ENCODE results near the gene ZNF407. TPM values are rescaled to one million over a fixed set of nuclear protein-coding genes. Genes with fewer than 3 reads are reported as not detected.
A peak's percentile ranks its signal among the peaks of the same experiment; 100 is the strongest.

The ZNF407 gene
- total RNA-seq, 1 experiment from 2014 or later: 15.2 TPM

DNA sequence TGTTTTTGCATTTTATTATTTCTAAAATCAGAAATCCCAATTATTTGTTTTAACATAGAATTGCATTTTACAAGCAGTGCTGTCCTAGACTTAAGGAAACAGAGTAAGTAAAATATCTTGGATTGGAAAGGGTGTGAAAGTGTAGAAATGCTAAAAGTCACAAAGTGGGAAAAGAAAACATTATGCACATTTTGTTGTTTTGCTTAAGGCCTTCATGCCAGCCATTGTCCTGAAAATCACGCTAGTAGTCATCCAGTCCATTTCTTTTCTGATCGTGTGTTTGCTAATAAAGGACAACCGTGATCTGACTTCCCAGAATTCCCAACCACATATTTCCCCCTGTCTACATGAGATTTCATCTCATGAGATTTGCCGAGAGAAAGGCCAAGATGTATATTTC, 412.2 kb downstream of the ZNF407 start:
- Histone ChIP-seq H3K4me3 (no peak overlapping the region), H3K27me3 (replicated peaks) (no peaks in the 10 kb centered on the region), H3K27ac (no peak overlapping the region), H3K9me3 (replicated peaks) (no peaks in the 10 kb centered on the region), H3K4me1 (replicated peaks) (no peaks in the 10 kb centered on the region), H3K36me3 (no peaks in the 10 kb centered on the region)
- DNase-seq (ENCODE audit: low read depth in 1 of 2, low spot score in 2 of 2): no peak

DNA sequence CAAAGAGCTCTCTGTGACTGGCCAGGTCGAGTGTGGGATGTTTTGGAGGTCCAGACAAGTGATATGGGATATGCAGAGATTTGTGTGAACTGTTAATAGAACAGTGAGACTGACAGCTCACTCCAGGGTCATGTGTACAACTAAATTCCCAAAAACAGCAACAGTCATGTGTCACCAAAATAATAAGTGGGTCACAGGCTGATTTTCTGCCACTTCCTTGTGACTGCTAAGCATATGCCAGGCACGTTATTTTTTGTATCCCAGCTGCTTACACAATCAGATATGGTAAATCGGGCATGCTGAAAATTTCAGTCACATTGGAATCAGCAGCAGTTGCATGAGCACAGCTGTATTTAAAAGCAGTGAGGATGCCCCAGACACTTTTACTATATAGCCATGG, 412.6 kb downstream of the ZNF407 start:
- DNase-seq (ENCODE audit: low read depth in 1 of 2, low spot score in 2 of 2): no peak
- Histone ChIP-seq H3K27me3 (replicated peaks) (no peaks in the 10 kb centered on the region), H3K27ac (no peak overlapping the region), H3K36me3 (no peaks in the 10 kb centered on the region), H3K4me3 (no peak overlapping the region), H3K9me3 (replicated peaks) (no peaks in the 10 kb centered on the region), H3K4me1 (replicated peaks) (no peaks in the 10 kb centered on the region)

DNA sequence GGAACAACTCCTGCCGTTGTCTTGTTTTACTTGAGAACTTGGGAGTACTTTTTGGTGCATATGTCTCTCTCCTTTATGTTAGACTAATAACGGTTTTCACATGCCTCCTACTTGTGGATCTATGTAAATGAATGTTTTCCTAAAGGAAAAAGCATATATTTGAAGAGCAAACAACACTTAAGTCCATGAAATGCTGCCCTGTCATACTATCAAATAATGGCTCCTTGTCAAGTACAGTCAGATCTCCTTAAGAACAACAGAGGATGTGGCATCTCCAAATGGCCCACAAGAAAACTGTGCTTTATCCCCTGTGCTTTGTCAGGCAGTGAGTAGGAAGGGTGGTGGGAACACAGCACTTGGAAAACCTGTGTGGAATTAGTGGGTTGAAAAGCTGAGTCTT, 413.0 kb downstream of the ZNF407 start:
- H3K36me3 ChIP-seq: no peaks in the 10 kb centered on the region
- H3K27me3 ChIP-seq (replicated peaks): no peaks in the 10 kb centered on the region
- no peak overlapping the region for H3K27ac ChIP-seq
- no peak overlapping the region for H3K4me3 ChIP-seq
- no peak for DNase-seq (ENCODE audit: low read depth in 1 of 2, low spot score in 2 of 2)
- H3K4me1 ChIP-seq (replicated peaks): no peaks in the 10 kb centered on the region
- H3K9me3 ChIP-seq (replicated peaks): no peaks in the 10 kb centered on the region

DNA sequence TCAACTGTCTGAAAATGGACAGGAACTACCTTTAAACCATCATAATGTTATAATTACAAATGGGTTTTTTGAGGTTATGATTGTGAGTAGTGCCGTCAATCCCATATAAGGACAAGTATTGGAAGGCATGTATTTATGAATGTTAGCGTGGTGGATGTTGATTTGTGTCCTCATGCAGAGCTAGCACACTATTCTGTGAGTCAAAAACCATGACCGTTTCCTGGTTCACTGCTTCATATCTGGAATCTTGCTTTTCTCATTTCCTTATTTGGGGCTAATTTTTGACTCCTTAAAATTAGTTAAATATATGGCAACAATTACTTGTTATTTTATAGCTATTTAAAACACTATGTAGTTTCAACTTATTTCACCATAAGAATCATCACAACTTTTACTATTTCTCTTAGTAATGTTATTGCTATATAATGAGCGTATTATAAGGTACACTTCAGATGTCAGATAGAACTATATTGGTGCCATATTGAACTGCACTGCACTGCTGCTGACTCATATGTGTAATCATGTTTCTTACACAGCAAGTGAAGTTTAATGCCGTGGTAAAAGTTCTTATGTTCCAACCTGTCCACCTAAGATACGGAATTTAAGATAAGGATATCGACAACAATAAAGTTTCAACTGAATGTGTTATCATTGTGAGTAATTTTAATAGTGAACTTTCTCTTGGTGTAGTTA, 418.5 kb downstream of the ZNF407 start:
- Histone ChIP-seq H3K27ac (no peak overlapping the region), H3K4me1 (replicated peaks) (no peaks in the 10 kb centered on the region), H3K36me3 (no peaks in the 10 kb centered on the region), H3K27me3 (replicated peaks) (no peaks in the 10 kb centered on the region), H3K4me3 (no peak overlapping the region), H3K9me3 (replicated peaks) (no peaks in the 10 kb centered on the region)
- DNase-seq (ENCODE audit: low read depth in 1 of 2, low spot score in 2 of 2): no peak

DNA sequence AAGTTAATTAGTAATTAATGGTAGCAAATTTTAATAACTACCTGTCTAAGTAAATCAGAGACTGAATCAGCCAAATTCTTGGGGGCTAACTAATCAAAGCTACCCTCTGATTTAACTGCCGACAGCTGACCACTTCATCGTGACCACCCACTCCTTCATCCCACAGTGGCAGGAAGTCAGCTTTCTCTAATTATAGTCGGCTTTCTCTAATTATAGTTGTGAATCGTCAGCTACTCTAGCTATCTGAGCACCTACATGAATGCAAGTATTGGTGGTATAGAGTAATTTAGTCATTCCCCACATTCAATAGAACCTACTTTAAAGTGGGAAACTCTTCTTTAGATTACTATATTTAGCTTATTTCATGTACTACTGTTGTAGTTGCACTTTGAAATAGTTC, 425.8 kb downstream of the ZNF407 start:
- no peak overlapping the region for H3K27ac ChIP-seq
- no peaks in the 10 kb centered on the region for H3K36me3 ChIP-seq
- no peak for DNase-seq (ENCODE audit: low read depth in 1 of 2, low spot score in 2 of 2)
- no peaks in the 10 kb centered on the region for H3K9me3 ChIP-seq (replicated peaks)
- H3K27me3 ChIP-seq (replicated peaks): no peaks in the 10 kb centered on the region
- H3K4me1 ChIP-seq (replicated peaks): no peaks in the 10 kb centered on the region
- no peak overlapping the region for H3K4me3 ChIP-seq

DNA sequence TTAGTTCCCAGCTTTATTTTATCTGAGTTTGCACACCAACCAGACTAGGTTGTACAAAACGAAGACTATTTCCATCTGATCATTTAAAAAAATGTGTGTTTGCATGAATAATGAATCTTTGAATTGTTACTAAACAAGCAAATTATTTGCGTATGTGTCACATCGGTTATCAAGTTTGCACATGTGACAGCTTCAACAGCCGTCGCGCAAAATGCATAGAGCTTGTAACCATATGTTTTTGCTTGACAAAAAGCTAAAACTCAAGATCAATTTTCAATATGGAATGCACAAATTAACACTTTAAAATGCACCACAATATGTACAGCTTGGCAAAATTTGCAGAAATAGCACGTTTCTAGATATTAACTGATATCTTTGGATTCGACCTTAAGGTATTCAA, 427.2 kb downstream of the ZNF407 start:
- Histone ChIP-seq H3K9me3 (replicated peaks) (no peaks in the 10 kb centered on the region; the same call in 1 of the 2 replicates), H3K27ac (no peak overlapping the region), H3K4me3 (no peak overlapping the region), H3K4me1 (replicated peaks) (no peaks in the 10 kb centered on the region), H3K36me3 (no peaks in the 10 kb centered on the region), H3K27me3 (replicated peaks) (no peaks in the 10 kb centered on the region)
- DNase-seq (ENCODE audit: low read depth in 1 of 2, low spot score in 2 of 2): no peak

DNA sequence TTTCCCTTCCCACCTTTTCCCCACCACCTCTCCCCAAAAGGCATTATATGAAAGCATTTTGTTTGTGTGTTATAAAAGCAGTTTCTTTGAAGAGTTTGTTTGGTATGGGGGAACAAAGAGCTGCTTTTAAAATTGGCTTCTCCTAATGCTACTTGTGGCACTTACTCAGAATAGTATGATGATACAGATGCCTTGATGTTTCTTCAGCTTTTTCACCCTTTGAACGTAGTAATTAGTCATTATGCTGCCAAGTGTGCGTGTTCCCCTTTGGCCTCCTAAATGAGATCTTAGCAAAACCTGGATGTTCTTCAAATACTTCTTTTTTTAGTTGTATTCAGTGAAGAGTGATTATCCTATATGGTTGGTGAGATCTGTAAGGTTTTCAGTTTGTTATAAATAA, 427.9 kb downstream of the ZNF407 start:
- H3K27ac ChIP-seq: no peak overlapping the region
- no peaks in the 10 kb centered on the region; the same call in 1 of the 2 replicates for H3K9me3 ChIP-seq (replicated peaks)
- H3K4me1 ChIP-seq (replicated peaks): no peaks in the 10 kb centered on the region

DNA sequence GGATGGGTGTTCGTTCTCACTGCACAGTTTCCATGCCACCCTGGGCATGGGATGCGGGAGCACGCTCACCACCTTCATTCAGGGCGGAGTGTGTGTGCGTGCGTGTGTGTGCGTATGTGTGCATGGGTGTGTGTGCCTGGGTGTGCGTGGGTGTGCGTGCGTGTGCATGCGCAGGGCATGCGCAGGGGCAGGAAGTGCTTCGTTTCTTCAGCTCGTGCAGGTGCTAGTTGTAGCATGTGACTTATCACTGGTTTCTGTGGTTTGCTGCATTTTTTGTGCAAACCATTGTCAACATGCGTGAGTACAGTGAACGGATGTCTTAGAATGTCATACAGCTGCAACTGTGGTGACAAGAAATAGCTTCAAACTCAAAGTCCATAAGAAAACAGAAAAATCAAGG, 431.8 kb downstream of the ZNF407 start:
- Histone ChIP-seq H3K4me1 (replicated peaks) (no peaks in the 10 kb centered on the region), H3K36me3 (no peaks in the 10 kb centered on the region), H3K4me3 (no peak overlapping the region), H3K27me3 (replicated peaks) (no peaks in the 10 kb centered on the region), H3K9me3 (replicated peaks) (no peaks in the 10 kb centered on the region; the same call in 1 of the 2 replicates), H3K27ac (no peak overlapping the region)
- no peak for DNase-seq (ENCODE audit: low read depth in 1 of 2, low spot score in 2 of 2)

More for the DNA sequence above, 427.9 kb downstream of the ZNF407 start:
- Histone ChIP-seq H3K27me3 (replicated peaks) (no peaks in the 10 kb centered on the region), H3K4me3 (no peak overlapping the region), H3K36me3 (no peaks in the 10 kb centered on the region)
- no peak for DNase-seq (ENCODE audit: low read depth in 1 of 2, low spot score in 2 of 2)

DNA sequence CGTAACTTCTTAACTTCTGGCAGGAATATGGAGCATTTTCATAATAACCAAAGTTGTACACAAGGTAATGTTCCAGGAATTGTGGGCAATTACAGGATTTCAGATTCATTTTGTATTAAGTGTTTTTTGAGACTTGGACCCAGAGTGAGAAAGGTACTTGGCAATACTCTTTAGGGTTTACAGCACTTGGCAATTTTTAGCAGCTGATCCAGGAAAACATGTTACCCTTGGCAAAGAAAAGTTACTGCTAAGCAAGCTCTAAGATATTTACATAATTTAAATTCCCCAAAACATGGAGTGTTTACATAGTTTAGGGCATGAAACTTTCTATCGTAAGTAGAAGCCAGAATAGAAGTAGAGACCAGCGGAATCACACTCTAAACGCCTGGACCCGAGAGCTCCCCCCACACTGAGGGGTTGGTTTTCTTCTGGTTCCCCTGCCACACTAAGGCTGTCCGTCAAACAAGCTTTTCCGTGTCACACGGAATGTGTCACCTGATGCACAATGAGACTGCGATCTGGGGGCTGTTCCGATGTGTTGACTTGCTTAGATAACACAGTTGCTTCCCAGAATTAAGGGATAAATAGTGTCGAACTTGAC, 434.1 kb downstream of the ZNF407 start:
- Histone ChIP-seq H3K4me3 (no peak overlapping the region), H3K36me3 (no peaks in the 10 kb centered on the region), H3K9me3 (replicated peaks) (no peaks in the 10 kb centered on the region; the same call in 1 of the 2 replicates), H3K4me1 (replicated peaks) (peaks cover 5% of the 10 kb centered on the region), H3K27me3 (replicated peaks) (no peaks in the 10 kb centered on the region), H3K27ac (no peak overlapping the region)
- no peak for DNase-seq (ENCODE audit: low read depth in 1 of 2, low spot score in 2 of 2)

DNA sequence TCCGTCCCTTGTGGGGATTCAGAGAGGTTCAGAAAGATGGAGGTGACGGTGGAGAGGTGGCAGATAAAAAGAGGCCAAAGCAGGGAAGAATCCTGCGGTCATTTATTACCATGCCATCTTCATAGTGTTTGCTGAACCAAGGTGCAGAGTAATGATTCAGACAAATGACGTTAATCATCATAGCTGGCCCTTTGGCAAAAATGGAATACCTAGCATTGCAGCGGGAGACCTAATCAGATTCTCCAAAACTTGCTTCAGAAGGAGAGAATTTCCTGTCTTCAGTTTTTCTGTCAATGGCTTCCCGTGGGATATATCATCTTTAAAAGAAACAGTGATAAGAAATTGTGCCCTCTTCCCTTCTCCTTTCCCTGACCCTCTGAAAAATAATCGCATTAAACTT, 435.8 kb downstream of the ZNF407 start:
- DNase-seq (ENCODE audit: low read depth in 1 of 2, low spot score in 2 of 2): no peak
- no peak overlapping the region for H3K27ac ChIP-seq
- no peaks in the 10 kb centered on the region for H3K27me3 ChIP-seq (replicated peaks)
- H3K36me3 ChIP-seq: no peaks in the 10 kb centered on the region; the same call in 1 of the 2 replicates
- peaks cover 13% of the 10 kb centered on the region for H3K4me1 ChIP-seq (replicated peaks)
- H3K4me3 ChIP-seq: no peak overlapping the region
- no peaks in the 10 kb centered on the region; the same call in 1 of the 2 replicates for H3K9me3 ChIP-seq (replicated peaks)

DNA sequence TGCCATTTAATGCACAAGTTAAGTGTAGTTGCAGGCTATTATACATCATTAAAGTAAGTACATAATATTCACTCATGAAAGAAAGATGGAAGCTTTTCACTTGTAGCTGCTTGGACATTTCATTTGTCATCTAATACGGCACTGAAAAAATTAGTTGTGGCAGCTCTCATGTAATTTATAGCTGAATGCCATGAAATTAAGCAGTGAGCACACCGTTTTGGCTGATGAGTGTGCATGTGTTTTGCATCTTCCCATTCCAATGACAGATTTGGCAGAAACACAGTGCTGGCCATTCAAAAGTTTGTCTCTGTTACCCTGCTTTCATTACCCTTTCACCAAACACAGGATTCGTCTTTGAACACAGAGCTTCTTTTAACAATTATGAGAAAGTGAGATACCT, 437.3 kb downstream of the ZNF407 start:
- no peak for DNase-seq (ENCODE audit: low read depth in 1 of 2, low spot score in 2 of 2)
- H3K27ac ChIP-seq: no peak overlapping the region
- no peak overlapping the region for H3K4me3 ChIP-seq
- H3K27me3 ChIP-seq (replicated peaks): no peaks in the 10 kb centered on the region
- no peaks in the 10 kb centered on the region; the same call in 1 of the 2 replicates for H3K36me3 ChIP-seq
- H3K9me3 ChIP-seq (replicated peaks): no peaks in the 10 kb centered on the region
- H3K4me1 ChIP-seq (replicated peaks): peaks cover 13% of the 10 kb centered on the region

DNA sequence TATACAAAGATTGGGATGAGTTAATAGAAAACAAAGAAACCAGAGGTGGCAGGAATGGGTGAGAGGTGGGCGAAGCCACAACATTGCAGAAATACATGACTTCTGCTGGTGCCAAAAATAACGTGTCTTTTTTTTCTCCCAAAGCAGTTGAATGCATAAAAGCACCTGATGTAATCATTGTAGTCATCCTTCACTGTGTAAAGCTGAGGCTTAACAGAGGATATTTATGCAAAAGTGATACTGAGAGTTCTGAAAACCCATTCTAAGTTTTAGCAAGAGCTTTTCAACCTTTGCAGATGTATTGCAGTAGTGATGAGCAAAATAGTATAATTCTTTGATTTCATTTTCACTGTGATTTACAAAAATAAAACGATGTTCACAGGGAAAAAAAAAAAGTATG, 438.3 kb downstream of the ZNF407 start:
- Histone ChIP-seq H3K27ac (no peak overlapping the region), H3K4me3 (no peak overlapping the region), H3K27me3 (replicated peaks) (no peaks in the 10 kb centered on the region), H3K4me1 (replicated peaks) (peaks cover 13% of the 10 kb centered on the region), H3K36me3 (no peaks in the 10 kb centered on the region; the same call in 1 of the 2 replicates), H3K9me3 (replicated peaks) (no peaks in the 10 kb centered on the region)
- no peak for DNase-seq (ENCODE audit: low read depth in 1 of 2, low spot score in 2 of 2)

DNA sequence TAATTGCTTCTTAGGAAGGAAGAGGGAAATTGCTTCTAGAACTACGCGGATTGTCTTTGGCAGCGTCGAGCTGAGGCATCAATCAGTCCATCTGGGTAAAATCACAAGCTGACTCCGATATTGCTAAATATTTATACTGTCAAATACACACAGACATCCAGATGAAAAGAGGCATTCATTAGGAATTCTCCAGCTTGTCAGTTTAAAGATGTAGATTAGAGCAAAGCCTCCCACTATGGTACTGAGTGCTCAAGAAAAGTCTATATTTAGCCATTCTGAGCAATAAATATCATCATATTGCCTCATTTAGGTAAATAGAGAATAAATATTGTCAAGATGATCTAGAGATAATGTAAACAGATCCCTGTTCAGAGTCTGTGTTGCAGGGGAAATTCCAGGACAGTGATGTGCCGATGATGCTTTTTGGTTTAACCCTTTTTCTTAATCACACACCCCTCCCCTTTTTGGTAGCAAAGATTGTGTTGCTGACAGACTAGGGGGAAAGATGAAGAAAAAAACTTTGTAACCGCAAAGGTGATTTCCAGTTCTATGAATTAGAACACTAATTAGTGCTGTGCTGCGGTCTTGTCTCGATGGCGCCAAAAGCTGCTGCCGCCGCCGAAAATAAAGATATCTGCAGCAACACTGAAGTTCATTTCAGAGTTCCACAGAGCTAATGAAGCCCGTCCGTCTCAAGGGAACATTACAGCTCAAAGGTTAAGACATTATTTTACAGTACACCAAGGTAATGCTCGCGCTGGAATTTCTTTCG, 439.4 kb downstream of the ZNF407 start:
- Histone ChIP-seq H3K4me3 (no peak overlapping the region), H3K27me3 (replicated peaks) (no peaks in the 10 kb centered on the region), H3K27ac (no peak overlapping the region), H3K4me1 (replicated peaks) (peaks cover 13% of the 10 kb centered on the region), H3K9me3 (replicated peaks) (no peaks in the 10 kb centered on the region), H3K36me3 (no peaks in the 10 kb centered on the region; the same call in 1 of the 2 replicates)
- DNase-seq (ENCODE audit: low read depth in 1 of 2, low spot score in 2 of 2): peak in 1 of 2 experiments; percentile 20

DNA sequence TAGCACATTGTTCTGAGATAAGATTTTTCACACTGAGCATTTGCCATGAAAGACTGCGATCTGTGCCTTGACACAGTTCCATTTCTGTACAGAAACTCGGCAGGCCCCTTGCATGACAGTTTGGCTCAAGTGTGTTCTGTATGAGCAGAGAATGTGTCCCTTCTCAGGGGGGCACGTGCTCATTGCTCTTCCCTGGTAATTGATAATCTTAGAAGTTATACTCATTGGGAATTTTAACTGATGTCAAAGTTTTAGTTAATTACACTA, 440.0 kb downstream of the ZNF407 start:
- Histone ChIP-seq H3K9me3 (replicated peaks) (no peaks in the 10 kb centered on the region), H3K27me3 (replicated peaks) (no peaks in the 10 kb centered on the region), H3K36me3 (no peaks in the 10 kb centered on the region; the same call in 1 of the 2 replicates), H3K27ac (no peak overlapping the region), H3K4me1 (replicated peaks) (peaks cover 13% of the 10 kb centered on the region), H3K4me3 (no peak overlapping the region)
- DNase-seq (ENCODE audit: low read depth in 1 of 2, low spot score in 2 of 2): no peak
